HUES64 (cell line): ENCODE measurements around the gene MALL.
"Not testable (repeated sequence)": the region's sequence is repeated elsewhere in the genome, so short reads cannot be mapped to it uniquely, and the experiment has no call there.

ENCODE experiments used
- H3K27ac ChIP-seq: 2 replicates; pipeline ENCODE4 v1.7.0; 2013; ENCODE audit warnings: low read depth, low read length, inconsistent platforms
- H3K27me3 ChIP-seq: 2 replicates; pipeline ENCODE4 v1.6.1; 2013; ENCODE audit warnings: mild to moderate bottlenecking, low read length; ENCODE audit not compliant: insufficient read depth
- H3K36me3 ChIP-seq: 2 replicates; pipeline ENCODE4 v1.6.1; 2013; ENCODE audit warnings: mild to moderate bottlenecking, low read length; ENCODE audit not compliant: insufficient read depth
- H3K4me1 ChIP-seq: 2 replicates; pipeline ENCODE4 v1.6.1; 2013; ENCODE audit warnings: mild to moderate bottlenecking, low read length, moderate library complexity; ENCODE audit not compliant: insufficient read depth
- H3K4me3 ChIP-seq: 2 replicates; pipeline ENCODE4 v1.5.1; 2013; ENCODE audit warnings: mild to moderate bottlenecking, low read length, moderate library complexity
- H3K9ac ChIP-seq: 2 replicates; pipeline ENCODE4 v1.6.1; 2013; ENCODE audit warnings: mild to moderate bottlenecking, low read depth, low read length
- H3K9me3 ChIP-seq: 2 replicates; pipeline ENCODE4 v1.6.1; 2013; ENCODE audit warnings: low read depth, low read length; ENCODE audit not compliant: insufficient read depth
- WGBS: fragments of 150-250, 120-280 bp; methylation state at CpG from one replicate; pipeline ENCODE4 v1.1.7; 2013; ENCODE audit warnings: missing lambda C conversion rate; 5-methylcytosine and 5-hydroxymethylcytosine counted together

The MALL gene

GRCh38 chr2:110120171-110121051 is 4.8 kb upstream of the MALL start:
- H3K4me1 ChIP-seq = no peaks in the 10 kb centered on the region
- H3K27me3 ChIP-seq = peaks cover 22% of the 10 kb centered on the region
- no peak overlapping the region for H3K27ac ChIP-seq
- H3K36me3 ChIP-seq = no peaks in the 10 kb centered on the region
- 84% methylated on average over 11 of the region's 11 CpGs for WGBS
- no peak overlapping the region for H3K9ac ChIP-seq
- no peak overlapping the region for H3K4me3 ChIP-seq
- no peaks in the 10 kb centered on the region for H3K9me3 ChIP-seq

- Histone ChIP-seq H3K27ac (no peak overlapping the region), H3K9ac (no peak overlapping the region), H3K4me3 (peak overlapping the region; percentile 57), H3K4me1 (no peaks in the 10 kb centered on the region), H3K9me3 (no peaks in the 10 kb centered on the region), H3K27me3 (peaks cover 42% of the 10 kb centered on the region), H3K36me3 (no peaks in the 10 kb centered on the region)
- WGBS = 18% methylated on average over 8 of the region's 8 CpGs
Observed at GRCh38 chr2:110116033-110116710, 550 bp upstream of the MALL start.

GRCh38 chr2:110114831-110115255 is 779 bp downstream of the MALL start:
- H3K9me3 ChIP-seq = no peaks in the 10 kb centered on the region
- no peaks in the 10 kb centered on the region for H3K4me1 ChIP-seq
- H3K36me3 ChIP-seq = no peaks in the 10 kb centered on the region
- 85% methylated on average over 14 of the region's 14 CpGs for WGBS
- no peak overlapping the region for H3K27ac ChIP-seq
- no peak overlapping the region for H3K9ac ChIP-seq
- H3K4me3 ChIP-seq = peak overlapping the region; percentile 57; the same call in 1 of the 2 replicates
- peaks cover 42% of the 10 kb centered on the region for H3K27me3 ChIP-seq

- H3K27ac ChIP-seq = no peak overlapping the region
- WGBS = 91% methylated on average over 8 of the region's 8 CpGs
- H3K4me1 ChIP-seq = no peaks in the 10 kb centered on the region
- no peaks in the 10 kb centered on the region for H3K9me3 ChIP-seq
- no peak overlapping the region for H3K9ac ChIP-seq
- no peaks in the 10 kb centered on the region for H3K36me3 ChIP-seq
- H3K4me3 ChIP-seq = no peak overlapping the region
- H3K27me3 ChIP-seq = peaks cover 42% of the 10 kb centered on the region
Observed at GRCh38 chr2:110113961-110114591, 1.5 kb downstream of the MALL start.

GRCh38 chr2:110108291-110108690 is 7.3 kb downstream of the MALL start:
- H3K27me3 ChIP-seq, H3K9me3 ChIP-seq, H3K4me3 ChIP-seq, H3K9ac ChIP-seq, H3K4me1 ChIP-seq, H3K27ac ChIP-seq, H3K36me3 ChIP-seq: not testable (repeated sequence)
- WGBS = 70% methylated on average over 2 of the region's 2 CpGs

GRCh38 chr2:110107092-110108079 is 8.2 kb downstream of the MALL start:
- Histone ChIP-seq H3K9ac (no peak overlapping the region), H3K36me3 (no peaks in the 10 kb centered on the region), H3K4me3 (no peak overlapping the region), H3K4me1 (no peaks in the 10 kb centered on the region), H3K27ac (no peak overlapping the region), H3K27me3 (no peaks in the 10 kb centered on the region), H3K9me3 (no peaks in the 10 kb centered on the region)
- 90% methylated on average over 3 of the region's 3 CpGs for WGBS

- H3K27ac ChIP-seq = no peak overlapping the region
- H3K36me3 ChIP-seq = no peaks in the 10 kb centered on the region
- H3K4me3 ChIP-seq = no peak overlapping the region
- no peaks in the 10 kb centered on the region for H3K9me3 ChIP-seq
- WGBS = 96% methylated on average over 6 of the region's 6 CpGs
- no peak overlapping the region for H3K9ac ChIP-seq
- H3K27me3 ChIP-seq = no peaks in the 10 kb centered on the region
- H3K4me1 ChIP-seq = no peaks in the 10 kb centered on the region; the same call in 1 of the 2 replicates
Observed at GRCh38 chr2:110106642-110107041, 9.0 kb downstream of the MALL start.

GRCh38 chr2:110105608-110106467 is 9.8 kb downstream of the MALL start:
- no peak overlapping the region for H3K27ac ChIP-seq
- WGBS = 93% methylated on average over 8 of the region's 8 CpGs
- H3K9ac ChIP-seq = no peak overlapping the region
- H3K36me3 ChIP-seq = no peaks in the 10 kb centered on the region
- H3K9me3 ChIP-seq = no peaks in the 10 kb centered on the region
- H3K27me3 ChIP-seq = no peaks in the 10 kb centered on the region
- H3K4me1 ChIP-seq = no peaks in the 10 kb centered on the region; the same call in 1 of the 2 replicates
- H3K4me3 ChIP-seq = no peak overlapping the region

GRCh38 chr2:110105183-110105582 is 10.4 kb downstream of the MALL start:
- H3K4me3 ChIP-seq = no peak overlapping the region
- no peak overlapping the region for H3K9ac ChIP-seq
- H3K27ac ChIP-seq = no peak overlapping the region
- 93% methylated on average over 4 of the region's 4 CpGs for WGBS
- no peaks in the 10 kb centered on the region for H3K9me3 ChIP-seq
- H3K36me3 ChIP-seq = no peaks in the 10 kb centered on the region
- no peaks in the 10 kb centered on the region for H3K27me3 ChIP-seq
- H3K4me1 ChIP-seq = no peaks in the 10 kb centered on the region; the same call in 1 of the 2 replicates
